HG03039 (cell line): ENCODE data around the gene ZDHHC11.
"Not testable (repeated sequence)": the region's sequence is repeated elsewhere in the genome, so short reads cannot be mapped to it uniquely, and the experiment has no call there.

Experiments used
- ATAC-seq: cut with Tn5 transposase; IDR thresholded peaks from one replicate; pipeline ENCODE4 v1.9.1; 2021; ENCODE audit warnings: mild to moderate bottlenecking, moderate library complexity; ENCODE audit not compliant: unreplicated experiment

The ZDHHC11 gene

DNA sequence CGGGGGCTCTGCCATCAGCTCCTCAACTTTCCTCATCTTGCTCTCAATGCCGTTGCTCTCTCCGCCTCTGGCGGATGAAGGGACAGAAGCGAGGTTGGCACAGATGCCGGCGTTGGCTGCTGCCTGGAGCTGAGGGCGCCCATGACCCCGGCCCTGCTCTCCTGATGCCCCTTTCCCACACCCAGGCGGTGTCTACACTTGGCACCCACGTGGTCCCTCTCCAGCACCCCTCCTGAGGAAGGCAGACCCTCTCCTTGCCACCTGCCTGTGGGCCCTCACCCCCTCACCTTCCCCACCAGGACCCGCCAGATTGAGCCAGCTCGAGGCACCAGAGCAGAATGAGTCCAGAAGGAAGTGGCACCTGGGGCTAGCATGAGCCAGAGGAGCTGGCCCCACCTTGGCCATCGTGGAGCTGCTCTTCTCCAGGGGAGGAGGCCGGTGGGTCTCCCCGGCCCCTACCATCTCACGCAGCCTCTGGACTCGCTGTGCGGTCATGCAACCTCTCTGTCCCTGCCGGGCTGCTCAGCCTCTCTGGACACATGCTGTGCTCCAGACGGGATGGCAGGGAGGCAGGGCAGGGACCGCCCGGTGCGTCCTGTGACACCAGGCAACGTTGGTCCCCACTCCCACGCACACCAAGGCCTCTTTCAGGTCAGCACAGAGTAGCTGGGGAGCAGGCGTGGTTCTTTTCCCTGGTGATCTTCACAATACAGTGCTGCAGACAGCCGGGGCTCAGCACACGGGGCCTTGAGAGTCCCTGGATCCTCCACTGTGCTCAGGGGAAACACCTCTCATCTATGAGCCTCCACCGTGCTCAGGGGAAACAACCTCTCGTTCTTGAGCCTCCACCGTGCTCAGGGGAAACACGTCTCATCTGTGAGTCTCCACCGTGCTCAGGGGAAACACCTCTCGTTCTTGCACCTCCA lies 4.8 kb downstream of the ZDHHC11 start:
- not testable (repeated sequence) for ATAC-seq

DNA sequence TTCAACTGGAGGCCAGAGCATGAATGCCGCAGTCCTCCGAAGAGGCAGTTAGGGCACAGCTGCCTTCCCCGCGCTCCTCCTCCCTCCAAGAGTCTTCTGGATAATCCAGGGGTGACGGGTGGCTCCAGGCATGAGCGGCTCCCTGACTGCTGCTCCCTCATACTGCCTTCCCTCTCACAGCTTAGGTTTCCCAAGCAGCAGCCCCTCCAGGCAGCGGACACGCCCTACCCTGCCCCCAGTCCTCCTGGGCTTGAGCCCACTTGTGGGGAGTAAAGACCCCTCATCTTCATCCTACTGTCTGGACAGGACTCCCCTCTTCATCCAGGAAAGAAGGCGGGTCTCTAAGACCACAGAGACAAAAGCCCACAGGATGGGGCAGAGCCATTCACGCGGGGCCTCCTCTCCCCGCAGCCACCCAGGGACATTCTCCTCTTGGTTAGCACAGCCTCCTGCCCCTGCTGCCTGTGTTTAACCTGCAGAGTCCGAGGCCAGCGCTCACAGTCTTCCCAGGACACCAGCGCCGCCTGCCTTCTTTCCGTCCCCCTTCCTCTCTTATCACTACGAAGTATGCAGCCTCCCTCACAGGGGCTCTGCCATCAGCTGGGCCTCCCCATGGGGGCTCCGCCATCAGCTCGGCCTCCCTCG lies 5.6 kb downstream of the ZDHHC11 start:
- ATAC-seq: not testable (repeated sequence)

DNA sequence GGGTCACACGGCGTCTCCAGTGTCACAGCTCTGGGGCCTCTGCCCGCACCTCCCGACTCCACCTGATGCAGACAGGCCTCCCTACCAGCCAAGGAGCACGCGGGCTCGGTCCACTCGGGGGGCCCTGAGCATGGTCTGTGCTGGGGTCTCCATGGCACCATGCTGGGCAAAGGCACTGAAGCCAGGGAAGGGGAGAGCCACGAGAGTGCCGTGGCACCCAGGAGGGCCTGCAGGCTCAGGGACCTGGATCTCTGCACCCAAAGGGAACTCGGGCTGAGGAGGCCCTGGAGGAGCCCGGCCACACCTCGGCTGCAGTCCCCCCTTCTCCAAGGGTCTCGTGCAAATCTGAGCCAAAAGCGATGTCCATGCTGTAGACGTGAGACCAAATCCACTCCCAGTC lies 6.4 kb downstream of the ZDHHC11 start:
- ATAC-seq: not testable (repeated sequence)

DNA sequence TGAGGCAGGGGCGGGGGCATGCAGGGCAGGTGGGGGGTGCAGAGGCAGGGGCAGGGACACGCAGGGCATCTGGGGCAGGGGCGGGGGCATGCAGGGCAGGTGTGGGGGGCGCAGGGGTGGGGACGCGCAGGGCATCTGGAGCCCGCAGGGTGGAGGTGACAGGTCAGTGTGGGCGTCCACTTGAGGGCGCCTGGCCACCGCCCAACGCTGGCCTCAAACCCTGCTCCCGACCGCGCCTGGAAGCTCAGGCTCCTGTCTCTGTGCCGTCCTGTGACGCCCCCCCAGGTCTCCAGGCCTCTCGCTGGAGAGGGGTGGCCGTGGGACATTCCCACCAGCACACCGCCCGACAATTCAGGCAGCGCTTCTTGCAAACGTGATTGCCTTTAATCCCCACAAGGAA lies 6.9 kb downstream of the ZDHHC11 start:
- ATAC-seq: not testable (repeated sequence)

DNA sequence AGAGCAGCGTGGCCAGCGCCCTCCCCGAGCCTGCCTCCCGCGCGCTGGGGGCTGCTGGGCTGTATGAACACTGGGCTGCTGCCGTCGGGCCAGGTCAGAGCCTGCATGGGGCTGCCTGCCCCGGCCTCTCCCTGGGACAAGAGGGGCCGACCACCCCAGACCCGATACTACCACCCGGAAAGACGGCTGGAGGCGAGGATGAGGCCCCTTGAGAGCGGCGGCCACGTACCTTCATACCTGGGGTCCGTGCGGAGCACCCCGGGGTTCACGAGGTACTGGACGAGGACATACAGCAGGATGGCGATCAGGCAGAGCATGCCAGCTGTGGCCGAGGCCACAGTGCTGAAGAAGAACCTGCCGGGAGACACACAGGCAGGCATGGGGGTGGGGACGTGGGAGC lies 7.4 kb downstream of the ZDHHC11 start:
- not testable (repeated sequence) for ATAC-seq

DNA sequence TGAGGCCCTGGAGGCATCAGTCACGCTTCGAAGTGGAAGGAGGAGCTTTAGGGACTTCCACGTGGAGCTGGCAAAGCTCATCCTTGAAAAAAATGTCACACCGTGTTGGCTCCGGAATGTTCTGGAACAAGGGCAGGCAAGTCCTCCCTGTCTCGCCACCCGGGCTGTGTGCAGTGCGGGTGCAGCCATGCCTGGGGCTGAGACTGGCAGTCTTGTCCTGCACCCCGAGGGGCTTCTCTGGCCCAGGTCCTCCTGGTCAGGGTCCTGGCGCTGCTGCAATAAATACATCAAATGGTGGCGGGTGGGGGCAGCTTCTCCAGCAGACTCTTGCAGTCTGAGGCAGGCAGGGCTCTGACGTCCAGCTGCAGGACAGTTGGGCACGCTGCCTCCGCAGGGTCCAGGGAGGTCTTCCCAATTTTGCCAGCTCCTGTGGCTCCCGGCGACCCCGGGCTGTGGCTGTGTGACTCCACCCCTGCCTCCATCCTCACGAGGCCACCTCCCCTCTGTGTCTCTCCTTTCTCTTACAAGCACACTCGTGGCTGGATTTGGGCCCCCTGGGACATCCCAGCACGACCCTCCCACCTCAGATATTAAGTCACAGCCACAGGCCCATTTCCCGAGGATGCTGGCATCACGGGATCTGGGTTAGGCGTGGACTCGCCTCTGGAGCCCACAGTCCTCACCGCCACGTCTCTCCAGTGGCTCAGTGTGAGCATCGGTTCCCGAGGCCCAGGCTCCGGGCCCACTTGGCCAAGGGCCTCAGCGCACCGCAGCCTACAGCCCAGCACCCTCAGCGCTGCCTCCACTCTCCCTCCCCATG lies 8.2 kb downstream of the ZDHHC11 start:
- ATAC-seq: not testable (repeated sequence)

DNA sequence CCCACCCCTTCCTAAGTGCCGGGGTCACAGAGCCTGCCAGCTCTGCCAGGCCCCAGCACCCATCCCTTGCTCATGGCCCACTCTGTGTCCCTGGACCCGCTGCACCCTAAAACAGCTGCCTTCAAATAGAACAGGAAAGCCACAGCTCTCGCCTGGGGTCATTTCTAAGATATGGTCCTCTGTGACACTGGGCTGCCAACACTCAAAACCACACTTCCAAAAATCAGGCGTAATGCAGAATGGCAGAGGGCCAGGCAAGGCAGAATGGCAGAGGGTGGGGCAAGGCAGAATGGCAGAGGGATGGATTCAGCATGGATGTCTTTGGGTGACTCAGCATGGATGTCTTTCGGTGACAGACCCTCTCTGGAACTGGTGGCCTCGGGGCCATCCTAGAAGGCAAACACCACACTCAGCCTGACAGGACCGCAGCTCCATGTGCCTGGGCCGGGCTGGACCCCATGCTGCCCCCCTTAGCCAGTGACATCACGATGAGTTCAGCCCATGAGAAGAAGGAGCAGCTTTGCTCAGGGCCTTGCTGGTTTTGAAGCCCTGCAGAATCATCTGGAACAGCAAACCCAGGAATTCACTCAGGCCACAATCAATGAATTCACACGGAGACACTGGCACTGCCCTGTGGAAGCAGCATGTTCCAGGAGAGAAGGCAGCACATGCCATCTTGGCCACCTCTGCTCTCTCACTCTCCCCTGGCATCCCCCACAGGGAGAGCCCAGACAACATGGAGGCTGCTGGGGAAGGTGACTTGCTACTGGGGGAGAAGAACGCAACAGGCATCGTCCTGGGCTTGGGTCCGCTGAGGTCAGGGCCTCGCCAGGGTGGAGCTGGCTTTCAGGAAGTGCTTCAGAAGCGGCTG lies 9.0 kb downstream of the ZDHHC11 start:
- not testable (repeated sequence) for ATAC-seq

DNA sequence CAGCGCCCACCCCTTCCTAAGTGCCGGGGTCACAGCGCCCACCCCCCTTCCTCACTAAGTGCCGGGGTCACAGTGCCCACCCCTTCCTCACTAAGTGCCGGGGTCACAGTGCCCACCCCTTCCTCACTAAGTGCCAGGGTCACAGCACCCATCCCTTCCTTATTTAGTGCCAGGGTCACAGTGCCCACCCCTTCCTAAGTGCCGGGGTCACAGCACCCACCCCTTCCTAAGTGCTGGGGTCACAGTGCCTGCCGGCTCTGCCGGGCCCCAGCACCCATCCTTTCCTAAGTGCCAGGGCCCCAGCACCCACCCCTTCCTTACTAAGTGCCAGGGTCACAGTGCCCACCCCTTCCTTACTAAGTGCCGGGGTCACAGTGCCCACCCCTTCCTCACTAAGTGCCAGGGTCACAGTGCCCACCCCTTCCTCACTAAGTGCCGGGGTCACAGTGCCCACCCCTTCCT lies 9.8 kb downstream of the ZDHHC11 start:
- not testable (repeated sequence) for ATAC-seq

DNA sequence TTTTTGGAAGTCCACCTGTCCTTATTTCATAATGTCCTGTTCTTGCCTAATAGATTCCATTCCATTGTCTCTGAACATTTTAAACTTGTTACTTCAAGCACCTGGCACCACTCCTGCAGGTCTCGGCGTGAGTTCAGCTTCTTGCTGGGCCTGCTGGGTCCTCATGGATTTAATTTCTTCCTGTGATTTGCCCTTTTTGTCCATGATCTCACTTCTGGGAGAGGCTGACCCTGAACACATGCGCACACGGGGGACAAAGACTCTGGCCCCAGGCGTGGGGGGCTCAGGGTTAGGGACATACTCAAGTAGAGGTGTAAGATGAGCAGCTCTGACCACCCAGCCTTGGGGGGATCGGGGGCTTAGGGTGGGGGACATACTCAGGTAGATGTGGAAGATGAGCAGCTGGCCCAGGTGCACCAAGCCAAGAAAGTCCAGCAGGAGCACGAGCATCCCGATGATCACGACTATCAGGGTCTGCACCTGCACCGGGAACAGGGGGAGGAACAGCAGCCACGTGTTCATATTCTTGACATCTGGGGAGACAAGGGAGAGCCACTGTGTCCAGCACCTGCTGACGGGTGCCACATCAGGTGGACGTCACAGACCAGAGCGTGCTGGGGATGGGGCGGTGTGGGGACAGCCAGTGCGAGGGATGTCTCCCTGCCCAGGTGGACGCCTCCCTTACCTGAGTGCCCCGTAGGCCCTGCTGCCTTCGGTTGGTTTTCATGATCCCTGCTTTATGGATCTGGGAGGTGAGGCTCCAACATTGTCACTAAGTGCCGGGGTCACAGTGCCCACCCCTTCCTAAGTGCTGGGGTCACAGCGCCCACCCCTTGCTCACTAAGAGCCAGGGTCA lies 10.4 kb downstream of the ZDHHC11 start:
- not testable (repeated sequence) for ATAC-seq

DNA sequence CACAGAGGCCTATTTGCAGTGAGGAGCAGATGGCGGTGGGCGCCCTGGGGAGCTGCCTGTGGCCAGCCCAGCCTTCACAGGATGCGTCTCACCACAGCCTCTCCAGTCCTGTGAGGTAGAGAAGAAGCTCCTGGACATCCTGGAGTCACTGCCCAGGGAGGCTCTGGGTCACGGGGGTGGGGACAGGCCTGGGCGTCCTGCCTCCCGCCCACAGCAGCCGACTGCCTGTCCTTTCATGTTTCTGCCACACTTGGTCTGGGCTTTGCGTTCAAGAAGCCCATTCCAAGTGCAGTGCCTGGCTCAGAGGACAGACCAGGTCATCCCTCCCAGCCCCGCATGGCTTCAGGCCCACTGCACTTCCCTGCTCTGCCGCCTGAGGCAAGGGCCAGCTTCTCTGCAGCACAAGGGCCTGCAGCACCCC lies 12.3 kb downstream of the ZDHHC11 start:
- ATAC-seq: not testable (repeated sequence)

DNA sequence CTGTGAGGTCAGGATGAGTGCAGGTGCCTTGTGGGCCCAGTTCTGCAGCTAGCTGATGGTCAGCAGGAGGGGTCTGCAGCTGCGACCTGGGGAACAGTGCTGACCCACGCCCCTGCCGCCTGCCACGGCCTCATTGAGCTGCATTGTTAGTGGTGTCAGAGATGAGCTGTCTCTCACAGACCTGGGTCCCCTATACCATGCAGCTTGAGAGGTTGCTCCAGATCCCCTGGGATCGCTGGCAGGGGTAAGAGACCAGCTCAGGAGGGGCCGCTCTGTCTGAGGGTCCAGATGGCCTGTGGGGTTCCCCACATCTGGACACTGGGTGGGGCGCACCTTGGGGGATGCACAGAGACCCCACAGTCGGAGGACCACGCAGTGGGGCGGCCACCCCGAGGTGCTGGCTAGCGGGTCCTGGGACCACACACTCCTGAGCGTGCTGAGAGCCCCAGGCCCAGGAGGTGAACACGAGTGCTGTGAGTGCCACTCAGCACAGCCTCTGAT lies 13.1 kb downstream of the ZDHHC11 start:
- not testable (repeated sequence) for ATAC-seq

DNA sequence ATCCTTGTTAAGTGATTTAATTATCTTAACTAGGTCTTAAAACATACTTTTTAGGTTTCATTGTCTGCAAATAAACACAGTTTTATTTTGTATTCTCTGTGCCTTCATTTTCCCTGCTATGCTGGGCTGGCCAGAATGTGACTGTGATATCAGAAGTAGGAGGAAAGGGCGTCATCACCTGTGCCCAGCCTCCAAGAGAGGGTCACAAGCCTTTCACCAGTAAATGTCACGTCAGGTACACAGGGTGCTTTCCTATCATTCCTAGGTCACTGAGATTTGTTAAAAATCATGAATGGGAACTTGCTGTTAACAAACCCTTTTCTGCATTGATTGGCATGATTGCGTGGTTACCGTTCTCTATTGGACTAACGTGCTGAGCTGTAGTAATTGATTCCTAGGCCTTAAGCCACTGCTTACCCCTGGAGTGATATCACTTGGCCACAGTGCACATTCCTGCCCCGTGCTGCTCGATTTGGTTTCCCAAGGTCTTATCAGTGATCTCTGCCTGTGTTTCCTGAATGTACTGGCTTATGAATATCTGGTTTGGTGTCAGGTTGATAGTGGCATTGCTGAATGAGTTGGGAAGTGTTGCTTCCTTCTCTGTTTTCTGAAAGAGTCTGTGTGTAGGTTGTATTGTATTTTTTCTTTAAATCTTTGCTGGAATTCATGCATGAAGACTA lies 14.7 kb downstream of the ZDHHC11 start:
- ATAC-seq: not testable (repeated sequence)

DNA sequence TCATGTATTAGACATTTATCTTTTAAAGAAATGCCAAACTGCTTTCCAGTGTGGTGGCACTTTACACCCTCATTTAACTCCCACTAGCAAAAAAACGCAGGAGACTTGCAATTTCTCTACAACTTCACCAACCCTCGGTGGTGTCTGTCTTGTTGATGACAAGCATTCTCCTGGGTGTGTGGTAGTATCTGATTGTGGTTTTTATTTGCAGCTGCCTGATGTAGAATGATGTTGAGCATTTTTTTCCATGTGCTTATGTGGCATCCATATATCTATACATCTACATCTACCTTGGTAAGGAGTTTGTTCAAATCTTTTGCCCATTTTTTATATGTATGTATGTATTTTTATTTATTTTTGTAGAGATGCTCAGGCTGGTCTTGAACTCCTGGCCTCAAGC lies 16.8 kb downstream of the ZDHHC11 start:
- not testable (repeated sequence) for ATAC-seq

DNA sequence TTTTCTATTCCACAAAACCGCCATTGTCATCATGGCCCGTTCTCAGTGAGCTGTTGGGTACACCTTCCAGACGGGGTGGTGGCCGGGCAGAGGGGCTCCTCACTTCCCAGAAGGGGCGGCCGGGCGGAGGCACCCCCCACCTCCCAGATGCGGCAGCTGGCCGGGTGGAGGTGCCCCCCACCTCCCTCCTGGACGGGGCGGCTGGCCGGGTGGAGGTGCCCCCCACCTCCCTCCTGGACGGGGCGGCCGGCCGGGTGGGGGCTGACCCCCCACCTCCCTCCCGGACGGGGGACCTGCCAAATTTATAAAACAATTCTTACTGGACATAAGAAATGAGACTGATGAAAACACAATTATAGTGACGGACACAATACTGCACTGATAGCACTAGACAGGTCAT lies 22.6 kb downstream of the ZDHHC11 start:
- not testable (repeated sequence) for ATAC-seq

DNA sequence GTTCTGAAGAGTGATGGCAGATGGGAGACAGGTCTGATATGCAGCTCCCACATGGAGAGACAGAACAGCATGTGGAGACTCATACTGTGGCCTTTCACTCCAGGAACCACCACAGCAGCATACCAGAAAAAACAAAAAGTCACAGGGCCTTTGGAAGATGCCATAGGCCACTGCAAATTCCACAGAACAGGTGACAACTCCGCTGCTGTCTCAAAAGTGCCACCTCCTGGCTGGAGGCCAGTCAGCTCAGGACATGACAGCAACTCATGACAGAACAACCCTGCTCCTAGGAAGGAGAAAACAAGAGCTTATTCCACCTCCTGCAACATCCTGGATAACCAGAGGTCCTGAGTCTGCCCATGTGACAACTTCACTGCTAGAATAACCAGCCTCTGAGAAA lies 25.2 kb downstream of the ZDHHC11 start:
- not testable (repeated sequence) for ATAC-seq

DNA sequence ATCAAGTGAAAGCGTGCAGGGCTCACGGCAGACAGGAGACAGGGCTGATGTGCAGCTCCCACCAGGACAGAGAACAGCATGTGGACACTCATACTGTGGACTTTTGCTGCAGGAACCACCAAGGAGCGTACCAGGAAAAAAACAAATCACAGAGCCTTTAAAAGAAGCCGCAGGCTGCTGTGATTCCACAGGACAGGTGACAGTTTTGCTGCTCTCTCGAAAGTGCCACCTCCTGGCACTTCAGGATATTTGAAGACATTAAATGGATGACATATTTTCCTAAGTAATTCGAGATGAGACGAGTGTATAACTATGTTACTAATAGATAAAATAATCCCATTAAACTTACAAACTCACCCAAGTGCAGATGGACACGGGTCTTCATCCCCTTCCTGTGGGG lies 29.3 kb downstream of the ZDHHC11 start:
- no peak for ATAC-seq

DNA sequence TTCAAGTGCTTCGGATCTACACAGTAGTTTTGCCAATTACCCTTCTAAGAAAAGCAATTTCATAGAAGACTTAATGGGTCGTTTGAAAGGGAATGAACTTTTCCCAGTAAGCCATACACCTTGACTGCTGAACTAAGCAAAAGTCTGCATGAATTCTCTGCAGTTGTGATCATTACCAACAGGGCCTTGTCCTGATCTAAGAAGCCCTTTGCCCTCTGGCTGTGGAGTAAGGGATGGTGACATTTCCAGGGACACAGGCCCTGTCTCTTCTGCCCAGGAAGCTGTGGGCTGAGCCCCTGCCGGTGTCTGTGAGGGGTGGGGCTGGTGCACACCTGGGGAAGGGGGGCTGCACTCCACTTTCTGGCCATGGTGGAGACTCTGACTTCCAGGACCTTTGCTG lies 30.5 kb downstream of the ZDHHC11 start:
- no peak for ATAC-seq

DNA sequence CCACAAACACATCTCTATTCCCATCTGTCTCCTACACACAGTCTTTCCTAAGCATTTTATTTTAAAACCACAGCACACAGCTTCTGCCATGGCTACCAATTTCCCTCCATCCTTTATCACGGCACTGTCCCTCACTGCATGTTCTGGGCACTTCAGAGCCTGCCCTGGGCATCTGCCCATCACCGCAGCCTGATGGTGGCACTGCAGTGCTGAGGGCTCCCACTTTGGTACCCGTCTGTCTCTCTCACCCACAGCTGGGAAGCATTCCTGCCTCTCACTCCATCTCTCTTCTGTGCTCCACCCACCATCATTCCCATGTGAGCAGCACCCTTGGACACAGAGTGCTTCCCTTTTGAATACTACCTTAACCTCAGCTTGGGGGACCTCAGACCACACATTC lies 31.7 kb downstream of the ZDHHC11 start:
- no peak for ATAC-seq
